NCI-H146 treated with DMSO at 0.1 percent for 48 hours (cell line): ENCODE measurements around the gene HLCS.

Source experiments
- DNase-seq: peaks from one replicate; lab custom pipeline; 2025; ENCODE audit not compliant: unreplicated experiment; lab: John Stamatoyannopoulos, UW

HLCS gene

DNA sequence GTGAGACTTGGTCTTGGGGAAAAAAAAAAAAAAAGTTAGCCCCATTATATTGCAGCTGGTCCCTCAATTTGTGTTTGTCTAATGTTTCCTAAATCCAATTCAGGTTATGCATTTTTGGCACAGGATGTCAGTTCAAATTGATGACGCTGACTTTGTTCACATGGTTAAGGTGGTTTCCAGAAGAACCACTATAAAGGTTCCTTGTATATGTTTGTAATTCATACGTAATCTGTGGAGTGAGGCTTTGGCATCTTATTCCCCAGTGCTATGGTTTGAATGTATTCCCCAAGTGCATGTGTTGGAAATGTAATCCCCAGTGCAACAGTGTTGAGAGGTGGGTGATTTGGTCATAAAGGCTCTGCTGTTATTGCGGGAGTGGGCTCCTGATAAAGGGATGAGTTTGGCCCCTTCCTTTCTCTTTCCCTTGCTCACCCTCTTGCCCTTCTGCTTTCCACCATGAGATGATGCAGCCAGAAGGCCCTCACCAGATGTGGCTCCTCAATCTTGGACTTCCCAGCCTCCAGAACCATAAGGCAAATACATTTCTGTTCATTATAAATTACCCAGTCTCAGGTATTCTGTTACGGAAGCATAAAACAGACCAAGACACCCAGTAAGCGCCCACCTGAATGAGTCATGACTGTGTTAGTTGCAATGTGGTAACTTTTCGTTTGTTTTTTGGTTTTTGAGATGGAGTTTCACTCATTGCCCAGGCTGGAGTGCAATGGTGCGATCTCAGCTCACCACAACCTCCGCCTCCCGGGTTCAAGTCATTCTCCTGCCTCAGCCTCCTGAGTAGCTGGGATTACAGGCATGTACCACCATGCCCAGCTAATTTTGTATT, 19.5 kb upstream of the HLCS start:
- DNase-seq = no peak

DNA sequence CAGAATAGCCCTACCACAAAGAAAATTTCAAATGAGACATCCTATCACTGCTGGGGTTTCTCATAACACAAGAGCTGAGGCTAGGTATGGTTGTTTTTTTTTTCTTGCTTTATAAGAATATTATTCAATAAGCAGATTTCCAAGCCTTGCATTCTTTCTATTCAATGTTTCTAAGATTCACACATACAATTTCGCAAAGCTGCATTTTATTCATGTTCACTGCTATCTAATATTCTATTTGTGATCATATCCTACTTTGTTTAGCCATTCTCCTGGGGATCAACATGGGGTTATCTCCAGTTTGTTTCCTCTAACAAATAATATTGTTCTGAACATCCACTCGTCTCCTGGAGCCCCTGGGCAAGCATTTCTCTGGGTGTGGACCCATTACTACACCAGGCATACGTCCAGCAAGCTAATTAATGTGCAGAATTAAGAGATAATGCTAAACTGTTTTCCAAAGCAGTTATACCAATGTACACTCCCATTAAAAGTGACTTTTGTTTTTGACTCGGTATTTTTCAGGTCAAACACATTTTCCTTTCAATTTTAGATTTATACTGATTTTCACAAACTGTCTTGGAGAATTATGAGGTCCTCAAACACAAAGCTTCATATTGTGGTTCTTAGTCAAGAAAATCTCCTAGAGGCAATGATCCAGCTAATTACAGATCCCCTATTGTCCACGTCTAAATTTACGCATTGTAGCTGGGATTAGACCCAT, 15.7 kb upstream of the HLCS start:
- no peak for DNase-seq

DNA sequence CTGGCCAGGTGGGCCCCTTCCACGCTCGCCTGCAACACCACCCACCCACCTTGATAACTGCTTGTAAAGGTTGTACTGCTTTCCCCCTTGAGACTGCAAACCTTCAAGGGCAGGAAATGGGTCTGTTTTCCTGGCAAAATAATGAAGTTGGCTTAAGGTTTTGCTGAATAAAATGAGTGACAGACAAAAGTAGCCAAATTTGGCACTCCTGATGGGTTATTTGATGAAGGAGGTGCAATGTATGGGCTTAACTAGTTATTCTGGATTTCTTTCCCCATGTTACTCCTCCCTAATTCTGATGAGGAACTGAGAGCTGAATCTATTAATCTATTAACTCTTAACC, 14.6 kb upstream of the HLCS start:
- no peak for DNase-seq

DNA sequence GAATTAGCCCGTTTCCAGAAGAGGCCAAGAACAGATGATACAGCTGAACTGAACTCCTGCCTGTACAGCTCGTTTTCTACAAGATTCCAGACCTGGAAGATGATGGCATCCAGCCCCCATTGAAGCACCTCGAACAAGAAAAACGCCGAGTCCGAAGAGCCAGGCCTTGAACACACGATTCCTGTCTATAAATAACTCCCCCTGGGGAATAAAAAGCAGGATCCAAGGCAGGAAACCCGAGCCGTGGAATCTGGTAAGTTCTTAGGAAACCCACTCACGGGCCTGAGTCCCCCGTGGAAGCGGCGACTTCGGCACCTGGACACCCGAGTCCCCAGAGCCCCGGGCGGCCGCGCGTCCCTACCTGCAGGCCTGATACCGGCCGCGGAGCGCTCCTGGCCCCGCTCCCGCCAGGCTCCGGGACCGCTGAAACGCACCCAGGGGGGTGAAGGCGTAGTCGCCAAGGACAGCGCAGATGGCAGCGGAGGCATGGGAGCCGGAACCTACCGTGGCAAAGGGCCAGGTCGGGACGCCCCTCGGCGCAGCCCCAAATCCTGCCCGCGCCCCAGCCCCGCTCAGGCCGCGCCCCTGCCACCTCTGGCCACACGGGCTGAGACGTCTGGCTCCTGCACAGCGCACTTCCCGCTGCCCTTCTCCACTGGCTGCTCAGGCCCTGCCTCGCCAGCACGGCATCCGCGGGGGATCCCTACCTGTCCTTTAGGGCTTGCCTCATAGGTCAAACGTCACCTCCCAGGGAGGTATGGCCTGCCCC, 14.0 kb upstream of the HLCS start:
- DNase-seq = no peak

DNA sequence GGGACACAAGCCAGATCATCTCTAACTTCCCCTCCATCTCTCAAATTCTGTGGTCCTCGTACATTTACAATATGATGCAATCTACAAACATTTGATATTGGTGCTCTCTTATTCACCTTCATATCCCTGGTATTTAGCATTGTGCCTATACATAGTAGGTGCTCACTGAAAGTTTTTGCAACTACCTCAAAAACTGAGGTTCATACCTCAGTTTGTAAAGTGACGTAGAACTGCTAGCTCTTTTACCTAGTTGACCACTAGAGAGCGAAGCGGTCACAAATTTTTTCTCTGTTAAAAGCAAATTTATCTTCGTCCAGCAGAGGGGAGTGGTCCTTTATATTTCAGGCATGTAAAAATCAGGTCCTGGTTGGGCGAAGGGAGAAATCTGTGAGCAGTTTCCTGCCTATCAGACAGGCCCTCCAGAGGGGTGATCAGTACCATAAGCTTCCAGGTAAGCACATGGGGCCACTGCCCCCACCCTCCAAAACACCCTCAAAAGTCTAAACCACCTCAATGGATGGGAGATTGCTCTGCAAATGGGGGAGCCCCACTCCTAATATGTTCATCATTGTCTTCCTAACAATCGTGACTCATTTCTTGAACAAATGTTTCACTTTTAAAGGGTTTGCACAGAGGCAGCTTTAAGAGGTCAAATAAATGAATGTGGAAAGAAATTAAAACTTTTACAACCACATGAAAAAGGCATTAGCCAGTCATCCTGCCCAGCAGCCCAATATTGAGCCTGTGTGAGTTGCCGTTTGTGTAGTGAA, 10.6 kb upstream of the HLCS start:
- DNase-seq = peak; percentile 15

DNA sequence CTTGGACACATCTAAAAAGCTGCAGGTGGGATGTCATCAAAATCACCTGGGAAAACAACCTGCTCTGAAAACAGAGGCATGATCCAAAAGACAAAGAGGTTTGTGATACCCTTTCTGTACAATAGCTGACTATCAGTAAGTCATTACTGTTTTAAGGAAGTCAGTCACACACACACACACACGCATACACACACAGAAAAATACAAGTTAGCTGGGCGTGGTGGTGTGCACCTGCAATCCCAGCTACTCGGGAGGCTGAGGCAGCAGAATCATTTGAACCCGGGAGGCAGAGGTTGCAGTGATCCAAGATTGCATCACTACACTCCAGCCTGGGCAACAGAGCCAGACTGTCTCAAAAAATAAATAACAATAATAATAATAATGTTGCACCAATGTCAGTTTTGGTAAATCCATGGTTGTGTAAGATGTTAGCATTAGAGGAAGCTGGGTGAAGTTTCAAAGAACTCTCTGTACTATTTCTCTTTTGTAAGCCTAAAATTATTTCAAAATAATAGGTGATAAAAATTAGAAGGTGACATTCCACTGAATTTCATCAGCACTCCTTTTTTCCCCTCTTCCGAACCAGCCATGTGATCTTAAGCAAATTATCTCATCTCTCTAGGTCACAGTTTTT, 9.9 kb upstream of the HLCS start:
- DNase-seq = no peak

DNA sequence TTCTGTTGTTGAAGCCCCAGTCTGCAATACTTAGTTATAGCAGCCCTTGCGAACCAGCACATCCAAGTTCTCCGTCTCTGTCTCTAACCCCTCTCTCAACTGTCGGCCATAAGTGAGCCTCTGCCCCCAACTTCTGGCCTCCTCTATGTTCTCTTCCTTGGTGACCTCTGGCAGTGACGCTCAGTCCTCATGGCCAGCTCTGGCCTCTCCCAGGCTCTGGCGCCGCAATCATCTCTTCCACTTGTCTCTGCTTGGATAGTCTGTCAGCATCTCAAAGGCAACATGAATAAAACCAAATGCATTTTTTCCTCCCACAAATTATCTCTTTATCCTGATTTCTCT, 8.4 kb upstream of the HLCS start:
- no peak for DNase-seq

DNA sequence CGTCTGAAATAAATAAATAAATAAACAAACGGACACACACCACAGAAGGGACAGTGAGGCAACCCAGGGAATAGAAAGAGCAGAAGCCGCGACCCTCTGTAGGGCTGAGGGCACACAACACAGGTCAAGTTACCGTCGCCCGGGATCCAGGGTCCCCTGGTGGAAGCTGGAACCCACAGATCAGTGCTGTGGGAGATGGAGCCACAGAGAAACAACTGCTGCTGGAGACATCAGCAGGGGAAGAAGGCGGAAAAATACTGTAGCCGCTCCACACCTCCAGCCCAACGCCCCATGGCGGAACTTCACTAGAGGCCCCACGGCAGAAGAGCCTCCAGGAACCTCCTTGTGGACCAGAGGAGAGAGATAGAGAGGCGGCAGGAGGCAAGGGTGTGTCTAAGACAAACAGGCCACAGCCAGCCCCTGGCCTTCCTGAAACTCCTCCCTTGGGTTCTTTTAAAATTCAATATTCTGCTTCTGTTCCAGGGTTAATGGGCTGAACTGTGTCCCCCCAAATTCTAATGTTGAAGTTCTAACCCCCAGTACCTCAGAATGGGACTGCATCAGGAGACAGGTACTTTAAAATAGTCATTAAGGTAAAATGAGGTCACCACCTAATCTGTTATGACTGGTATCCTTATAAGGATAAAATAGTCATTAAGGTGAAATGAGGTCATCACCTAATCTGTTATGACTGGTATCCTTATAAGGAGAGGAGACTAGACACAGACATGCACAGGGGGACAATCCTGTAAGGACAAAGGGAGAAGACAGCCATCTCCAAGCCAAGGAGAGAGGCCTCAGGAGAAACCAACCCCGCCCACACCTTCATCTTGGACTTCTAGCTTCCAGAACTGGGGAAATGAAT, 7.7 kb upstream of the HLCS start:
- DNase-seq = no peak

DNA sequence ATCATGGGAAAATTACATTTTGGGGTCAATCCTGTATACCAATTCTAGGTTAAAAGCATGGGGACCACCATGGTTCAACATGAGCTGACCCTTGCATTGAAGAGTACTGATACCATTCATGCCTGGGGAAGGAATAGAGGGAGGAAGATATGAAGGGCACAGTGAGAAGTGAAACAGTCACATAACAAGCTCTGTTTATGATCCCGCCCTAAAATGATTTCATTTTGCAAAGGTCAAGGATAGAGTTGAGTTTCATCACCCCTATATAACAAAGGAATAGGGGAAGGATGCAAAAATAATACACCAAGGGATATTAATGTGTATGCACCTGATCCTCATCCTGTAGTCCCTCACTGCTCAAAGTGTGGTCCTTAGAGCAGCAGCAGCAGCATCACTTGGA, 2.5 kb upstream of the HLCS start:
- DNase-seq = no peak

DNA sequence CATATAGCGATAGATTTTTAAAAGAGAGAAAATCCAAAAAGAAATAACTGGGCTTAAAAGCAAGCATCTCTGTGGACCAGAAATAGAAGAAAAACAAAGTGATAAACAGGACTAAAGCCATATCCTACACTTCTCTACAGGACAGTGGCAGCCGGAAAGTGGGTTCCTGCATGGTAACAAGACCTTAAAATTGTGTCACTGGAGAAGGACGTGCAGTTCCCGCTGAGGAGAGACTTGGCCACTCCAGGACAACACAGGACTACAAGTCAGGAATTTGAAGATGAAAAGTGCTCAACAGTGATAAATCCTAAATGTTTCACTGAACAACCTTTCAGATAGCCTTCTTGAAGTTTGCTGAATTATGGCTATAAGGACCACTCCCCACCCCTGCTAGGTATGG, 1.9 kb upstream of the HLCS start:
- DNase-seq = no peak

DNA sequence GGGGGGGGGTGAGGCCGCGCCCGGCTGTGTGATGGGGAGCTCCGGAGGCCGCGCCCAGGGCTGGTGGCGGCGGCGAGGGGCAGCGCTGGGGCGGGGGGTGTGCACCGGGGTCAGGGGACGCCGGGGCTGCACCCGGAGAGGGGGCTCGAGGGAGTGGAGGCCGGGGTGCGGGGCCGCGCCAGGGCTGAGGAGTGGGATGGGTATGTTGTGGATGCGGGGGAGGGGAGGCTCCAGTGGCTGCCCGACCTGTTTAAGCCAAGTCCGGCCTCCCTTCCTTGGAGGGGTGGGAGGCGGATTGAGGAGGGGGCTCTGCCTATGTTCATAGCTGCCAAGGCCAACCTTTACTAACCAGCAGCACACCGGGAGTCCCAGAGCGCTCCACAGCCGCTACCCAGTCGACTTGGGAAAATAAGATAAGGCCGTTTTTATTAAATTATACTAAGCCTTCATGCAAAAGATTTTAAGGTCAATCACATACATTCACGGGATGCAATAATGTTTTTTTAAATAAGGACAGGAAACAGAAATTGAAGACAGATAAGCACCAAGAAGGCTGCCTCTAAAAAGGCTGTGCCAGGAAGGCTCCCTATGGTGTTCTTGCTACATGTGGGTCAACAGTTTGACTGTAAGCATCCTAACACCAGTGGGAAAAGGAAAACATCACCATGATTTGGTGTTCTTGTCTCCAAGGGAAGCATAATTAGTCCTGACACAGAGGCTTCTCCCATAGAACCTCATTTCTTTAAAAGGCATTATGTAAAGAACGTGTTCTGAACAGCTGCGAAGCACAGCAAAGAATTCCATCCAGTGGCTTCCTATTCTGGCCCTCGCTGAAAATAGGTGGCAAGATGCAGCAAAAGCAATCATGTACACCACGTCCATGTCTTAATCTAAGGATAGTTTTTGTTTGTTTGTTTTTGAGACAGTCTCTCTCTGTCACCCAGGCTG, 626 bp upstream of the HLCS start:
- DNase-seq = peak; percentile 6

DNA sequence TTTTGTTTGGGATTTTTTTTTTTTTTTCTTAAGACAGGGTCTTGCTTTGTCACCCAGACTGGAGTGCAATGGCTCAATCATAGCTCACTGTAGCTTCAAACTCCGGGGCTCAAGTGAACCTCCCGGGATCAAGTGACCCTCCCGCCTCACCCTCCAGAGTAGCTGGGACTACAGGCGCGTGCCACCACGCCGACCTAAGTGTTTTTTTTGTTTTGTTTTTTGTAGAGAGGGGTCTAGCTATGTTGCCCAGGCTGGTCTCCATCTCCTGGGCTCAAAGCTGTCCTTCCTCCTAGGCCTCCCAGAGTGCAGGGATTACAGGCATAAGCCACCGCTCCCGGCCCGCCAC, 776 bp downstream of the HLCS start:
- no peak for DNase-seq

DNA sequence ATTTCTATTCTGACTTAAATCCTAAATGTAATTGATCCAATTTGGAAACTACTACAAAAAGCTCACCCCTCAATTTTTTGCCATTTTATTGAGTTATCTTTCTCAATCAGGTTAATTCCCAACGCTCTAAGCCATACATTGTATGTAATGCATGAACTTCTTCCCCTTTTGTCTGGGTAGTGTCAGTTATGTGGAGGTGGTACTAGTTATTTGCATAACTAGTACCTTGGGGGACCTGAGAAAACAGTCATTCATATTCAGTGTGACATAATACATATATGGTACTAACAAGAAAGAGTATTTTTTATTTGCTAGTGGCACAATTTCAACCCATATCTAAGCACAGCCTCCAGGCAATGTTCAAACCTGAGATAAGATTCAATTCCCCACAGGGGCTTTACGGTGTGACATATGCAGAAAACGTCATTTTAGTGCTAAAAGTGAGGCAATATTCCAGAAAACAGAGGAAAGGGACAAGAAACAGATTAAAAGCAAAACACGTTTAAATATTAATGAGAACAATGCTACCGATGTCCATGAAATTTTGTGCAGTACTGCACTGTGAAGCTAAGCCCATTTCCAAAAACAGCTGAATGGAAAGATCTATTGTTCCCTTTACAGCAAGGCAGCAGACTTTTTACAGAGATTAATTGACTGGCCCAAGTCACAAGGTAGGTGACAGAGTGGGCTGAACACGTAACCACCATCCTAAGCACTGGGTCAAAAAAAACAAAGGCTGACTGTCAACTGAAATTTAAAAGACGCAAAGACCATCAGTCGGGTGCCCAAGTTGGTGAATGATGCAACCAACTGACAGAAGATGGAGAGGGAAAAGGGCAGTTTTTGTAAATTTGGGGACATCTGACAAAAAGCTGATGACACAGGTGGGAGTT, 1.4 kb downstream of the HLCS start:
- no peak for DNase-seq

DNA sequence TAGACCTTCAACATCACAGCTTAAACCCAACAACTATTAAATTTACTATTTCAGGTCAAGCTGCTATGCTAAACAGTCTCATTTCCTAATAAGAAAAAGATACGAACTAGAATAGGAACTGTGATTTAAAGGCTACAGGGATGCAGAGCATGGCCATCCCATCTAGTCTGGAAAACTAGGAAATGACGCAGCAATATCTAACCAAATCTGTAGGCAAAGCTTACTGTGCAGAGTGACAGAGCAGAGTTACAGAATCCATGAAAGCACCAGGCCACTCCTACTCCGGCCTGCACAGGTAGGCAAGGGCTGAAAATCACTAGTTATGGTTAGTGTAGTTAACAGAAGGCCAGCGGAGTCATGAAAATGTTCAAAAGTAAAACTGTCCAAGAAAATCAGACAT, 2.1 kb downstream of the HLCS start:
- DNase-seq = no peak

DNA sequence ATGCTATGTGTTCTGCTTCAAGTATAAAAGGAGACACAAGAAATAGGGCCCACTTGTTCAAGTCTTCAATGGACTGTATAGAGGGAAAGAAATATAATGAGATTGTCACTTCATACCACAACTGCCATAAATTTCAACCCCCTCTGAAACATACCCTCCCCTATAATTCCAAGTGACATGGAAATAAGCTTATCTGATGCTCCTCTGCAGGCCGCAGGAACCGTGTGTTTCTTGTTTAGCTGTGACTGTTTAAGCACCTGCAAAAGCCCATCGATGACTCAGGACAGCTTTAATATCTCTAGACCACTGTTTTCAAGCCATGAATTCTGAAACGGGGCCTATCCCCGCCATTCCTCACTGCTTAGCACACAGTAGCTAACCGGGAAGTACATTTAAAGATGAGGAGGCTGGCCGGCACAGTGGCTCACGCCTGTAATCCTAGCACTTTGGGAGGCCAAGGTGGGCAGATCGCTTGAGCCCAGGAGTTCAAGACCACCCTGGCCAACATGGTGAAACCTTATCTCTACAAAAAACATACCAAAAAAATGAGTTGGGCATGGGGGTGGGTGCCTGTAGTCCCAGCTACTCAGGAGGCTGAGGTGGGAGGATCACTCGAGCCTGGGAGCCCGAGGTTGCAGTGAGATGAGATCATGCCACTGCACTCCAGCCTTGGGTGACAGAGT, 4.2 kb downstream of the HLCS start:
- no peak for DNase-seq

DNA sequence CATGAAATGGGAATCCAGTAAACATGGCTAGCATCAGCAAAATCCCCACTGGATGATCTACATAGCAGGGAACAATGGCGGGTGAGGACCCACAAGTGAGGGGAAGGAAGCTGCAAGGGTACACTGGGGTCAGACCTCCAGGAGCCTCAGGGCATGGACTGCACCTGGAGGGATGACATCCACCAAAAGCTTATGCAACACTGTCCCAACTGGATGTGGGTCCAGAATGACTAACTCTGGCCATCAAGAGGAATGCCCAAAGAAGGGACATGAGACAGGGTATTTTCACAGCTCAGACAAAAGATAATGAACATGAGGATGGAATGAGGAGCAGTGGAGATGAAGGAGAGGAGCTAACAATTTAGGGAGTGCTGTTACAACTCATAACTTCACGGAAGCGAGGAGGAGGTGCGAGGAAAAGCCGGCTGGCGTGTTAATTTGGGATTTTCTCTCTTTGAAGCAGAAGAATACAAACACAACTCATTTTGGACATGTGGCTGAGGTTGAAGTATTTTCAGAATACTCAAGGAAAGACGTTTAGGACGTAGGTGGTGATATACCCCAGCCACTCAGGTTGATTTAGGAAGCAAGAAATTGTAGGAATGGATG, 5.7 kb downstream of the HLCS start:
- no peak for DNase-seq
